ENCODE results near the gene ZNF710. TPM values are rescaled to one million over a fixed set of nuclear protein-coding genes. Genes with fewer than 3 reads are reported as not detected.

The ZNF710 gene
- total RNA-seq, 4 donors from 2014 or later = 7.3 to 13.2 (median 11.4) TPM

DNA sequence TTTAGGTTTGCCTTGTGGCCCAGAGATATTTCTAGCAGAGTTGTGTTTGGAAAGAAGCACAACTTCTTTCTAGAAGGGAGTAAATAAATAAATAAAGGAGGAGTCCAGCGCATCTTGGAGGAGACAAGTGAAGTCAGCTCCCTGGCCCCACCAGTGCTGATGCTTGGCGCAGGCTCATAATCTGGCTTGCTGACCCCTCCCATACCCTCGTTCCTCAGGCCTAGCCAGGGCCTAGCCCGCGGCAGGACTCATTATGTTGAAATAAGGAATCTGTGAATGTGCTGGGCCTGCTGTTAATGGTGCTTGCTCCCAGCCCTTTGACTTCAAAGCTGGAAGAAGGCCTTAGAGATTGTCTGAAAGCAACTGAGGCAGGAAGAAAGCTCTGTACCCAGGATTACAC lies 3.1 kb downstream of the ZNF710 start:
- Histone ChIP-seq H3K27me3 (no peaks in the 10 kb centered on the region), H3K27ac (peak overlapping the region in 3 of 4 donors; percentile 90 to 92 (median 91)), H3K9me3 (no peaks in the 10 kb centered on the region), H3K36me3 (peaks cover 0 to under 1% of the 10 kb centered on the region in 2 donors), H3K4me3 (no peak overlapping the region), H3K4me1 (peaks cover 0 to 74% (median 28%) of the 10 kb centered on the region in 3 donors)
- WGBS, 2 donors (ENCODE audit: low coverage in 1 of 2) = 62% methylated on average over 5 of the region's 5 CpGs; no CpG with 5 or more reads in 1 of the 2 donors
- TF ChIP-seq POLR2A (IDR thresholded peaks at IDR 0.05) (no peak), EP300 (IDR thresholded peaks at IDR 0.05) (no peak), POLR2AphosphoS5 (IDR thresholded peaks at IDR 0.05) (no peak)
- TF ChIP-seq, protein P1, sequence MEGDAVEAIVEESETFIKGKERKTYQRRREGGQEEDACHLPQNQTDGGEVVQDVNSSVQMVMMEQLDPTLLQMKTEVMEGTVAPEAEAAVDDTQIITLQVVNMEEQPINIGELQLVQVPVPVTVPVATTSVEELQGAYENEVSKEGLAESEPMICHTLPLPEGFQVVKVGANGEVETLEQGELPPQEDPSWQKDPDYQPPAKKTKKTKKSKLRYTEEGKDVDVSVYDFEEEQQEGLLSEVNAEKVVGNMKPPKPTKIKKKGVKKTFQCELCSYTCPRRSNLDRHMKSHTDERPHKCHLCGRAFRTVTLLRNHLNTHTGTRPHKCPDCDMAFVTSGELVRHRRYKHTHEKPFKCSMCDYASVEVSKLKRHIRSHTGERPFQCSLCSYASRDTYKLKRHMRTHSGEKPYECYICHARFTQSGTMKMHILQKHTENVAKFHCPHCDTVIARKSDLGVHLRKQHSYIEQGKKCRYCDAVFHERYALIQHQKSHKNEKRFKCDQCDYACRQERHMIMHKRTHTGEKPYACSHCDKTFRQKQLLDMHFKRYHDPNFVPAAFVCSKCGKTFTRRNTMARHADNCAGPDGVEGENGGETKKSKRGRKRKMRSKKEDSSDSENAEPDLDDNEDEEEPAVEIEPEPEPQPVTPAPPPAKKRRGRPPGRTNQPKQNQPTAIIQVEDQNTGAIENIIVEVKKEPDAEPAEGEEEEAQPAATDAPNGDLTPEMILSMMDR (IDR thresholded peaks at IDR 0.05) = no peak
- peak; percentile 12 for ATAC-seq

GRCh38 chr15:90004671-90005070 lies 3.5 kb downstream of the ZNF710 start:
- ATAC-seq = peak; percentile 46
- H3K36me3 ChIP-seq = peaks cover 0 to 5% of the 10 kb centered on the region in 2 donors
- H3K9me3 ChIP-seq = no peaks in the 10 kb centered on the region
- H3K4me1 ChIP-seq = peaks cover 0 to 70% (median 28%) of the 10 kb centered on the region in 3 donors
- no peak overlapping the region for H3K4me3 ChIP-seq
- no peaks in the 10 kb centered on the region for H3K27me3 ChIP-seq
- peak; percentile 73 for TF ChIP-seq POLR2AphosphoS5 (IDR thresholded peaks at IDR 0.05)
- no peak for TF ChIP-seq EP300 (IDR thresholded peaks at IDR 0.05)
- WGBS, 2 donors (ENCODE audit: low coverage in 1 of 2) = 63 to 73% methylated on average over 7 to 8 of the region's 8 CpGs
- peak overlapping the region in 3 of 4 donors; percentile 90 to 92 (median 91) for H3K27ac ChIP-seq

GRCh38 chr15:90006217-90007075 lies 5.3 kb downstream of the ZNF710 start:
- no peak overlapping the region for H3K4me3 ChIP-seq
- H3K36me3 ChIP-seq = peaks cover 0 to 9% of the 10 kb centered on the region in 2 donors
- H3K27me3 ChIP-seq = no peaks in the 10 kb centered on the region
- no peak for ATAC-seq
- WGBS, 2 donors (ENCODE audit: low coverage in 1 of 2) = 81 to 82% methylated on average over 4 of the region's 4 CpGs
- H3K9me3 ChIP-seq = peaks cover 0 to 4% (median 0%) of the 10 kb centered on the region in 3 donors
- peaks cover 0 to 56% (median 23%) of the 10 kb centered on the region in 3 donors for H3K4me1 ChIP-seq
- TF ChIP-seq POLR2A (IDR thresholded peaks at IDR 0.05) (no peak), EP300 (IDR thresholded peaks at IDR 0.05) (no peak), POLR2AphosphoS5 (IDR thresholded peaks at IDR 0.05) (no peak)
- TF ChIP-seq, protein P1 (IDR thresholded peaks at IDR 0.05) = no peak
- peak overlapping the region in 3 of 4 donors; percentile 15 to 91 (median 90) for H3K27ac ChIP-seq

- no peak overlapping the region for H3K4me3 ChIP-seq
- H3K36me3 ChIP-seq = peaks cover 0 to 9% of the 10 kb centered on the region in 2 donors
- ATAC-seq = no peak
- H3K9me3 ChIP-seq = peaks cover 0 to 11% (median 0%) of the 10 kb centered on the region in 3 donors
- 79 to 85% methylated on average over 4 of the region's 4 CpGs for WGBS, 2 donors (ENCODE audit: low coverage in 1 of 2)
- H3K27me3 ChIP-seq = no peaks in the 10 kb centered on the region
- no peak for TF ChIP-seq EP300 (IDR thresholded peaks at IDR 0.05)
- TF ChIP-seq POLR2A (IDR thresholded peaks at IDR 0.05) = no peak
- TF ChIP-seq, protein P1 (IDR thresholded peaks at IDR 0.05) = no peak
- no peak for TF ChIP-seq POLR2AphosphoS5 (IDR thresholded peaks at IDR 0.05)
- H3K27ac ChIP-seq = no peak overlapping the region
- H3K4me1 ChIP-seq = peaks cover 0 to 56% (median 23%) of the 10 kb centered on the region in 3 donors
Observed at GRCh38 chr15:90007076-90007460, 5.9 kb downstream of the ZNF710 start.

GRCh38 chr15:90008607-90009006 lies 7.5 kb downstream of the ZNF710 start:
- ATAC-seq = no peak
- Histone ChIP-seq H3K4me1 (peaks cover 0 to 44% (median 17%) of the 10 kb centered on the region in 3 donors), H3K36me3 (peaks cover 0 to 9% of the 10 kb centered on the region in 2 donors), H3K4me3 (no peak overlapping the region), H3K27me3 (no peaks in the 10 kb centered on the region), H3K9me3 (peaks cover 0 to 15% (median 0%) of the 10 kb centered on the region in 3 donors), H3K27ac (no peak overlapping the region)
- WGBS, 2 donors (ENCODE audit: low coverage in 1 of 2) = 89 to 92% methylated on average over 6 to 7 of the region's 7 CpGs
- TF ChIP-seq EP300 (IDR thresholded peaks at IDR 0.05) = no peak
- no peak for TF ChIP-seq POLR2A (IDR thresholded peaks at IDR 0.05)
- TF ChIP-seq, protein P1 (IDR thresholded peaks at IDR 0.05) = no peak
- no peak for TF ChIP-seq POLR2AphosphoS5 (IDR thresholded peaks at IDR 0.05)
